HepG2 (cell line): ENCODE data around the gene IER2. TPM values are rescaled to one million over a fixed set of nuclear protein-coding genes. Genes with fewer than 3 reads are reported as not detected.

Experiments used
- CREM ChIP-seq, 2 experiments: sonication (generic) in 1 of 2; formaldehyde crosslinking in 1 of 2; IDR thresholded peaks; 2 replicates each; pipeline versions ENCODE4 v1.4.0 to v1.6.1; 2016 to 2020; ENCODE audit warnings: antibody characterized with exemption in 1 of 2, mild to moderate bottlenecking in 1 of 2, missing genetic modification reagents in 1 of 2
- HOXD1 ChIP-seq: sonication (generic); formaldehyde crosslinking; IDR thresholded peaks from 2 replicates; pipeline ENCODE4 v1.5.0; 2020; ENCODE audit warnings: missing genetic modification reagents
- MAZ ChIP-seq, 2 experiments: sonication (generic) in 1 of 2; formaldehyde crosslinking in 1 of 2; IDR thresholded peaks; 2 replicates each; pipeline versions ENCODE4 v1.5.0 to v1.6.1; 2012 to 2020; ENCODE audit warnings: low read depth in 2 of 2, mild to moderate bottlenecking in 2 of 2, borderline replicate concordance in 1 of 2, improper control_type of control experiment in 1 of 2, low read length in 1 of 2, missing genetic modification reagents in 1 of 2, moderate library complexity in 1 of 2
- SOX6 ChIP-seq, 2 experiments: fragments of 450-650 bp in 1 of 2; sonication (generic) in 1 of 2; formaldehyde crosslinking in 1 of 2; IDR thresholded peaks; 2 replicates each; pipeline versions ENCODE4 v1.4.0 to v1.6.1; 2017 to 2020; ENCODE audit warnings: antibody characterized with exemption in 1 of 2, mild to moderate bottlenecking in 1 of 2, missing genetic modification reagents in 1 of 2
- UBTF ChIP-seq: sonication (generic); formaldehyde crosslinking; IDR thresholded peaks from 2 replicates; pipeline ENCODE4 v1.4.0; 2020; ENCODE audit warnings: mild to moderate bottlenecking, missing genetic modification reagents
- ZFX ChIP-seq: sonication (generic); formaldehyde crosslinking; IDR thresholded peaks from 2 replicates; pipeline ENCODE4 v1.4.0; 2020; ENCODE audit warnings: mild to moderate bottlenecking, low read depth, missing genetic modification reagents, moderate library complexity
- ZHX2 ChIP-seq, 2 experiments: sonication (generic) in 1 of 2; formaldehyde crosslinking in 1 of 2; IDR thresholded peaks; 2 replicates each; pipeline versions ENCODE4 v1.6.1 to v1.9.0; 2014 to 2022; ENCODE audit warnings: antibody characterized with exemption in 1 of 2, borderline replicate concordance in 1 of 2, inconsistent platforms in 1 of 2, low read depth in 1 of 2, missing genetic modification reagents in 1 of 2
- ZNF513 ChIP-seq: sonication (generic); formaldehyde crosslinking; conservative IDR thresholded peaks from 2 replicates; pipeline ENCODE4 v1.5.0; 2020; ENCODE audit warnings: missing genetic modification reagents
- ZNF773 ChIP-seq: sonication (generic); formaldehyde crosslinking; IDR thresholded peaks from 2 replicates; pipeline ENCODE4 v1.4.0; 2020; ENCODE audit warnings: missing genetic modification reagents, borderline replicate concordance
- polyA plus RNA-seq, 8 experiments: library from polyadenylated mRNA; depleted of rRNA in 3 of 8; stranded (reverse) in 7 of 8; unstranded in 1 of 8; fragments of >200 nt; fragmentation: Illumina TruSeq in 4 of 8; extraction: Trizol in 4 of 8; gene quantifications; 2 replicates each; pipeline versions ENCODE4 v1.2.1 to v1.2.3, GENCODE V29; 2011 to 2016; ENCODE audit warnings: low read depth in 4 of 8, missing spikeins in 1 of 8, mixed read lengths in 1 of 8; ENCODE audit not compliant: insufficient read depth in 1 of 8
- total RNA-seq, 5 experiments: library from RNA; depleted of rRNA; stranded (reverse); fragments of >200 nt; fragmentation: Illumina TruSeq; extraction: Trizol; gene quantifications; 2 replicates each; pipeline ENCODE4 v1.2.3, GENCODE V29; 2016; ENCODE audit warnings: low read depth in 1 of 5
- TF ChIP-seq, protein P1 (sequence below): sonication (generic); formaldehyde crosslinking; IDR thresholded peaks from 2 replicates; pipeline ENCODE4 v1.5.1; 2020; ENCODE audit warnings: mild to moderate bottlenecking, missing genetic modification reagents, moderate library complexity

Gene IER2
- total and polyA plus RNA-seq, 2 of the 13 experiments (the other 11 are each of a cell fraction or from before 2014, with no cell fraction given) = 10.1 to 14.3 TPM

DNA sequence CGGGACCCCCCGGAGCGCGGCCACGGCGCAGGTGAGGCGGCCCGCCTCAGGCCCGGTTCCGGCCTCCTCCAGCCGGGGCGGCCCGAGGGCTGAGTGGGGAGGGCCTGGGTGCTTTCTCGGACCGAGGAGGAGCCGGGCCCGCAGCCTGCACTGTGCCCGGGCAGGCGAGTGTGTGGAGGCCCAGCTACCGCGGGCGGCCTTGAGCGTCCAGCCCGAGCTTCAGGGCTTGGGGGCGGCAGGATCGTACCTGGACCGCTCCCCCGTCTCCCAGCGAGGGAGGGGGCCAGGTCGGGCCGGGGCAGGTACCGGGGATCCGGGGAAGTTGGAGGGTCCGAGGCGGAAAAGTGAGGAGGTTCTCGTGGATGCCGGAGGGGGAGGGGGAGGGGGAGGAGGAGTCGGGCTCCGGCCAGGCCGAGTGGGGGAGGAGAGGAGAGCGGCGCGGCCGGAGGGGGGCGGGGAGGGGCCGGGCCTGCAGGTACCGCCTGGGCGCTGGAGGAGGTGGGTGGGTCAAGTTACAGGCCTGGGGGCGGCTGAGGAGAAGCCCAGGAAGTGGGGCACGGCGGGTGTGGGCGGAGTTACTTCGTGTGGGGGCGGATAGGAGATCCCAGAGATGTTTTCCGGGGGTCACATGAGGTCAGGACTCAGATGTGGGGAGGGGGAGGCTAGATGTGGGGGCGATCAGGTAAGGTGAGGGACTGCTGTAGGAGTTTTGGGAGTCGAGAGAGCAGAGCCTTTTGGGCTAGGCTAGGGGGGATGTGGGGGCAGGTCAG, 31.6 kb upstream of the IER2 start (continued):
- TF ChIP-seq MAZ (IDR thresholded peaks at IDR 0.05; ENCODE audit: borderline replicate concordance, low read depth, low read length) = no peak
- peak; percentile 10; the same call in 1 of the 2 replicates for TF ChIP-seq MAZ (CRISPR knock-in tag; IDR thresholded peaks at IDR 0.05; ENCODE audit: low read depth)
- peak; percentile 12; the same call in 1 of the 2 replicates for TF ChIP-seq UBTF (CRISPR knock-in tag)
- no peak for TF ChIP-seq SOX6 (IDR thresholded peaks at IDR 0.05)
- peak; percentile 31; the same call in 1 of the 2 replicates for TF ChIP-seq SOX6 (CRISPR knock-in tag; IDR thresholded peaks at IDR 0.05)
- no peak for TF ChIP-seq ZHX2 (IDR thresholded peaks at IDR 0.05; ENCODE audit: low read depth)
- TF ChIP-seq ZHX2 (CRISPR knock-in tag; IDR thresholded peaks at IDR 0.05; ENCODE audit: borderline replicate concordance) = 0 out of 2 replicates have a peak, but pooled peaks have one; percentile 47
- TF ChIP-seq HOXD1 (CRISPR knock-in tag) = peak; percentile 31; the same call in 1 of the 2 replicates
- TF ChIP-seq ZNF773 (CRISPR knock-in tag) = 0 out of 2 replicates have a peak, but pooled peaks have one; percentile 36
- TF ChIP-seq, protein P1, sequence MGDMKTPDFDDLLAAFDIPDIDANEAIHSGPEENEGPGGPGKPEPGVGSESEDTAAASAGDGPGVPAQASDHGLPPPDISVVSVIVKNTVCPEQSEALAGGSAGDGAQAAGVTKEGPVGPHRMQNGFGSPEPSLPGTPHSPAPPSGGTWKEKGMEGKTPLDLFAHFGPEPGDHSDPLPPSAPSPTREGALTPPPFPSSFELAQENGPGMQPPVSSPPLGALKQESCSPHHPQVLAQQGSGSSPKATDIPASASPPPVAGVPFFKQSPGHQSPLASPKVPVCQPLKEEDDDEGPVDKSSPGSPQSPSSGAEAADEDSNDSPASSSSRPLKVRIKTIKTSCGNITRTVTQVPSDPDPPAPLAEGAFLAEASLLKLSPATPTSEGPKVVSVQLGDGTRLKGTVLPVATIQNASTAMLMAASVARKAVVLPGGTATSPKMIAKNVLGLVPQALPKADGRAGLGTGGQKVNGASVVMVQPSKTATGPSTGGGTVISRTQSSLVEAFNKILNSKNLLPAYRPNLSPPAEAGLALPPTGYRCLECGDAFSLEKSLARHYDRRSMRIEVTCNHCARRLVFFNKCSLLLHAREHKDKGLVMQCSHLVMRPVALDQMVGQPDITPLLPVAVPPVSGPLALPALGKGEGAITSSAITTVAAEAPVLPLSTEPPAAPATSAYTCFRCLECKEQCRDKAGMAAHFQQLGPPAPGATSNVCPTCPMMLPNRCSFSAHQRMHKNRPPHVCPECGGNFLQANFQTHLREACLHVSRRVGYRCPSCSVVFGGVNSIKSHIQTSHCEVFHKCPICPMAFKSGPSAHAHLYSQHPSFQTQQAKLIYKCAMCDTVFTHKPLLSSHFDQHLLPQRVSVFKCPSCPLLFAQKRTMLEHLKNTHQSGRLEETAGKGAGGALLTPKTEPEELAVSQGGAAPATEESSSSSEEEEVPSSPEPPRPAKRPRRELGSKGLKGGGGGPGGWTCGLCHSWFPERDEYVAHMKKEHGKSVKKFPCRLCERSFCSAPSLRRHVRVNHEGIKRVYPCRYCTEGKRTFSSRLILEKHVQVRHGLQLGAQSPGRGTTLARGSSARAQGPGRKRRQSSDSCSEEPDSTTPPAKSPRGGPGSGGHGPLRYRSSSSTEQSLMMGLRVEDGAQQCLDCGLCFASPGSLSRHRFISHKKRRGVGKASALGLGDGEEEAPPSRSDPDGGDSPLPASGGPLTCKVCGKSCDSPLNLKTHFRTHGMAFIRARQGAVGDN (CRISPR knock-in tag) = peak; percentile 39
- no peak for TF ChIP-seq CREM (IDR thresholded peaks at IDR 0.05)
- no peak for TF ChIP-seq CREM (CRISPR knock-in tag; IDR thresholded peaks at IDR 0.05)
- TF ChIP-seq ZFX (CRISPR knock-in tag) = peak; percentile 43; the same call in 1 of the 2 replicates
- no peak for TF ChIP-seq ZNF513
